Neural progenitor cell (in vitro differentiated cells): ENCODE data around the gene HIGD1A. TPM values are rescaled to one million over a fixed set of nuclear protein-coding genes. Genes with fewer than 3 reads are reported as not detected.

Source experiments
- DNase-seq: peaks from one replicate; pipeline ENCODE4 v3.0.0-alpha.2; 2016; ENCODE audit warnings: low spot score
- H2AFZ ChIP-seq: fragments of 200-600 bp; sonication (generic); replicated peaks from 2 replicates; pipeline ENCODE4 v1.6.1; 2016; ENCODE audit warnings: antibody characterized with exemption
- H3F3A ChIP-seq: fragments of 200-600 bp; sonication (generic); 2 replicates; pipeline ENCODE4 v1.6.1; 2016; ENCODE audit warnings: antibody characterized with exemption, low read depth
- H3K27ac ChIP-seq: fragments of 200-600 bp; sonication (generic); 2 replicates; pipeline ENCODE4 v1.5.1; 2016; ENCODE audit warnings: mild to moderate bottlenecking
- H3K27me3 ChIP-seq: fragments of 200-600 bp; sonication (generic); 2 replicates; pipeline ENCODE4 v1.6.1; 2016; ENCODE audit warnings: mild to moderate bottlenecking, moderate library complexity
- H3K36me3 ChIP-seq: fragments of 200-600 bp; sonication (generic); 2 replicates; pipeline ENCODE4 v1.5.1; 2016
- H3K4me1 ChIP-seq: fragments of 200-600 bp; sonication (generic); 2 replicates; pipeline ENCODE4 v1.6.1; 2016; ENCODE audit warnings: mixed run types
- H3K4me2 ChIP-seq: fragments of 200-600 bp; sonication (generic); 2 replicates; pipeline ENCODE4 v1.6.1; 2016
- H3K4me3 ChIP-seq: fragments of 200-600 bp; sonication (generic); 2 replicates; pipeline ENCODE4 v1.5.1; 2016
- H3K79me2 ChIP-seq: fragments of 200-600 bp; sonication (generic); 2 replicates; pipeline ENCODE4 v1.6.1; 2016; ENCODE audit warnings: low read depth
- H3K9ac ChIP-seq: fragments of 200-600 bp; sonication (generic); 2 replicates; pipeline ENCODE4 v1.6.1; 2016
- H3K9me3 ChIP-seq: fragments of 200-600 bp; sonication (generic); 2 replicates; pipeline ENCODE4 v1.5.1; 2016; ENCODE audit warnings: low read depth
- H4K20me1 ChIP-seq: fragments of 200-600 bp; sonication (generic); 2 replicates; pipeline ENCODE4 v1.6.1; 2016; ENCODE audit warnings: low read depth
- H3K27ac Mint-ChIP-seq: 3 replicates; pipeline ENCODE4 v1.8.0; 2021; ENCODE audit warnings: mixed read lengths
- H3K27me3 Mint-ChIP-seq: 2 replicates; pipeline ENCODE4 v1.8.0; 2022; ENCODE audit warnings: low read depth, mild to moderate bottlenecking, inconsistent platforms, moderate library complexity, mixed read lengths; ENCODE audit not compliant: insufficient read depth
- H3K36me3 Mint-ChIP-seq: 3 replicates; pipeline ENCODE4 v1.8.0; 2021; ENCODE audit warnings: mixed read lengths
- H3K4me1 Mint-ChIP-seq: 3 replicates; pipeline ENCODE4 v1.8.0; 2021; ENCODE audit warnings: mixed read lengths
- H3K4me3 Mint-ChIP-seq: 3 replicates; pipeline ENCODE4 v1.8.0; 2021; ENCODE audit warnings: mild to moderate bottlenecking, moderate library complexity, mixed read lengths
- H3K9me3 Mint-ChIP-seq: 3 replicates; pipeline ENCODE4 v1.8.0; 2020; ENCODE audit warnings: mixed read lengths
- CTCF ChIP-seq: fragments of 200-600 bp; sonication (generic); IDR thresholded peaks from 2 replicates; pipeline ENCODE4 v1.5.1; 2017; ENCODE audit warnings: antibody characterized with exemption, mild to moderate bottlenecking
- EZH2 ChIP-seq: fragments of 200-600 bp; sonication (generic); IDR thresholded peaks from 2 replicates; pipeline ENCODE4 v1.6.1; 2017; ENCODE audit warnings: antibody characterized with exemption, mild to moderate bottlenecking, moderate library complexity
- EZH2phosphoT487 ChIP-seq: fragments of 200-600 bp; sonication (generic); IDR thresholded peaks from 2 replicates; pipeline ENCODE4 v1.6.1; 2017; ENCODE audit warnings: antibody characterized with exemption
- total RNA-seq: library from RNA; depleted of rRNA; stranded (reverse); fragments of >200 nt; gene quantifications from 2 replicates; pipeline ENCODE4 v1.2.3, GENCODE V29; 2015; ENCODE audit warnings: low replicate concordance

Gene HIGD1A
- total RNA-seq, 1 donor from 2014 or later, result 181 TPM

GRCh38 chr3:42786631-42787030, 17.7 kb downstream of the HIGD1A start:
- Histone ChIP-seq H3F3A (peaks cover 17% of the 10 kb centered on the region), H3K4me2 (no peak overlapping the region), H3K79me2 (peaks cover 52% of the 10 kb centered on the region), H3K9me3 (no peaks in the 10 kb centered on the region), H3K4me1 (no peaks in the 10 kb centered on the region), H3K27me3 (no peaks in the 10 kb centered on the region), H3K27ac (no peak overlapping the region), H3K4me3 (no peak overlapping the region), H3K9ac (no peak overlapping the region), H4K20me1 (peaks cover 5% of the 10 kb centered on the region), H2AFZ (no peak overlapping the region), H3K36me3 (peaks cover 26% of the 10 kb centered on the region)
- Mint-ChIP-seq H3K27me3 (no peaks in the 10 kb centered on the region), H3K27ac (no peak overlapping the region), H3K36me3 (peaks cover 15% of the 10 kb centered on the region), H3K4me3 (no peak overlapping the region), H3K4me1 (no peaks in the 10 kb centered on the region), H3K9me3 (no peaks in the 10 kb centered on the region)
- DNase-seq, result no peak
- TF ChIP-seq EZH2phosphoT487 (no peak), CTCF (no peak), EZH2 (no peak)

GRCh38 chr3:42786212-42786611, 18.1 kb downstream of the HIGD1A start:
- Mint-ChIP-seq H3K36me3 (peaks cover 15% of the 10 kb centered on the region), H3K4me3 (no peak overlapping the region), H3K27ac (no peak overlapping the region), H3K27me3 (no peaks in the 10 kb centered on the region), H3K9me3 (no peaks in the 10 kb centered on the region), H3K4me1 (no peaks in the 10 kb centered on the region)
- no peaks in the 10 kb centered on the region for H3K4me1 ChIP-seq
- peaks cover 6% of the 10 kb centered on the region for H4K20me1 ChIP-seq
- no peak for DNase-seq
- H2AFZ ChIP-seq, result no peak overlapping the region
- peaks cover 22% of the 10 kb centered on the region for H3F3A ChIP-seq
- H3K9me3 ChIP-seq, result no peaks in the 10 kb centered on the region
- H3K27ac ChIP-seq, result no peak overlapping the region
- H3K36me3 ChIP-seq, result peaks cover 26% of the 10 kb centered on the region
- no peaks in the 10 kb centered on the region for H3K27me3 ChIP-seq
- H3K79me2 ChIP-seq, result peaks cover 49% of the 10 kb centered on the region
- no peak overlapping the region for H3K4me2 ChIP-seq
- no peak for TF ChIP-seq CTCF
- TF ChIP-seq EZH2phosphoT487, result no peak
- TF ChIP-seq EZH2, result no peak
- H3K4me3 ChIP-seq, result no peak overlapping the region
- no peak overlapping the region for H3K9ac ChIP-seq

DNA sequence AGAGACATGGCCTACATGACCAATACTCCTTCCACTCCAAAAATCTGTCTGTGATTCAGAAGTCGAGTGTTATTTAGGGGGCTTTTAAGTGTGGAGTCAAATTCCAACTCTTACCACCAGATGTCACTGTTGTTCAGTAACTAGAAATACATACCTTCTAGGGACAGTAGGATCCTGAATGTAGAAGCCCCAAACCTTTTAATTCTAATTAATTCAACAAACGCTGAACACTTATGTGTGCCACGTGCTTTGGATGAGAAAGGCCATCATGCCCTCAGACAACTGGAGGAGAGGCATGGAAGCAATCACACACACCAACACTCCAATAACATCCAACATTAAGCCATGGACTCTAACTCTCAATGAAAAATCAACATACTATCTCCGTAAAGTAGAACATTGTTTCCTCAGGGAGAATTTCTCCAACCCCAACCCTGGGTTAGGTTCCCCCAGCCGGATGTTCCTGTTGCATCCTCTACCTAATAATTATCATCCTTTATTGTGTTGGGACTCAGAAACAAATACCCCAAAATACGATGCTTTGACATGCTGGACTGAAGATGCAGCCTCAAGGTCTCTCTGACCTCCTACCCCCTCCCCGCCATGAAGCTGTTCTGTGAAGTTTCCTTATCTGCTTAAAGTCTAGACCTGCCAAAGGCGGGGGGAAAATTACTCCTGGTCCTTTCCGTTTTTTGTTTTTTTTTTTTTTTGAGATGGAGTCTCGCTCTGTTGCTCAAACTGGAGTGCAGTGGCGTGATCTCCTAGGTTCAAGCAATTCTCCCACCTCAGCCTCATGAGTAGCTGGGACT, 23.2 kb downstream of the HIGD1A start:
- Mint-ChIP-seq H3K27ac (no peak overlapping the region), H3K36me3 (peaks cover 8% of the 10 kb centered on the region), H3K4me3 (no peak overlapping the region), H3K9me3 (no peaks in the 10 kb centered on the region), H3K27me3 (no peaks in the 10 kb centered on the region), H3K4me1 (no peaks in the 10 kb centered on the region)
- Histone ChIP-seq H3K4me2 (no peak overlapping the region), H3K36me3 (peaks cover 13% of the 10 kb centered on the region), H3K27ac (peak overlapping the region; percentile 35), H4K20me1 (peaks cover 7% of the 10 kb centered on the region), H3K4me1 (no peaks in the 10 kb centered on the region), H3K9me3 (no peaks in the 10 kb centered on the region), H3K27me3 (no peaks in the 10 kb centered on the region), H2AFZ (no peak overlapping the region), H3K79me2 (peaks cover 3% of the 10 kb centered on the region), H3F3A (peaks cover 21% of the 10 kb centered on the region), H3K9ac (no peak overlapping the region), H3K4me3 (no peak overlapping the region)
- peak; percentile 78 for TF ChIP-seq CTCF
- TF ChIP-seq EZH2phosphoT487, result no peak
- no peak for TF ChIP-seq EZH2
- peak; percentile 78 for DNase-seq
